B cell (primary cell): Measurements from ENCODE around the gene PRDM10. TPM values are rescaled to one million over a fixed set of nuclear protein-coding genes. Genes with fewer than 3 reads are reported as not detected.

Experiments
- ATAC-seq: fragments of 200-7000 bp; cut with Tn5 transposase; one replicate; pipeline ENCODE4 v1.10.0; 2021; ENCODE audit warnings: low read depth, mild to moderate bottlenecking, moderate number of reproducible peaks, moderate library complexity
- CTCF ChIA-PET: fragments of 350-600 bp; sonication (Branson Sonifier 250); formaldehyde crosslinking; loops from one replicate; lab custom pipeline; 2021; ENCODE audit warnings: antibody characterized with exemption, inconsistent platforms; lab: Charles Lee
- POLR2A ChIA-PET: fragments of 350-600 bp; sonication (Branson Sonifier 250); formaldehyde crosslinking; loops from one replicate; lab custom pipeline; 2021; ENCODE audit warnings: antibody characterized with exemption; lab: Charles Lee
- DNase-seq: peaks from one replicate; pipeline ENCODE4 v3.0.0; 2013
- H2AFZ ChIP-seq: 2 replicates; pipeline ENCODE4 v1.6.1; 2012; ENCODE audit warnings: mild to moderate bottlenecking, low read depth, low read length; ENCODE audit not compliant: insufficient read depth, poor library complexity, severe bottlenecking
- H3K27ac ChIP-seq, 2 donors: 1 replicate in 1 of 2; 2 replicates in 1 of 2; pipeline ENCODE4 v1.5.1; 2012 to 2013; ENCODE audit warnings: low read length in 2 of 2, mild to moderate bottlenecking in 2 of 2, moderate library complexity in 1 of 2
- H3K27me3 ChIP-seq, 4 experiments: fragments of 200-600 bp in 1 of 4; sonication (generic) in 1 of 4; replicated peaks in 1 of 4; 1 replicate in 2 of 4; 2 replicates in 2 of 4; pipeline versions ENCODE4 v1.6.1 to v1.7.0; 2013 to 2016; ENCODE audit warnings: low read length in 3 of 4, mild to moderate bottlenecking in 2 of 4, mixed read lengths in 1 of 4, moderate library complexity in 1 of 4; ENCODE audit not compliant: insufficient read depth in 4 of 4, control insufficient read depth in 3 of 4; ENCODE audit errors: control extremely low read depth in 1 of 4
- H3K36me3 ChIP-seq, 2 experiments: replicated peaks in 1 of 2; 1 replicate in 1 of 2; 2 replicates in 1 of 2; pipeline versions ENCODE4 v1.6.1 to v1.7.1; 2013; ENCODE audit warnings: low read length in 1 of 2; ENCODE audit not compliant: insufficient read depth in 2 of 2, control insufficient read depth in 1 of 2; ENCODE audit errors: control extremely low read depth in 1 of 2, extremely low read depth in 1 of 2
- H3K4me1 ChIP-seq, 2 donors: fragments of 200-600 bp in 1 of 2; sonication (generic) in 1 of 2; 1 replicate in 1 of 2; 2 replicates in 1 of 2; pipeline versions ENCODE4 v1.5.1 to v1.6.1; 2013 to 2017; ENCODE audit warnings: low read length in 2 of 2; ENCODE audit not compliant: control insufficient read depth in 2 of 2, insufficient read depth in 2 of 2
- H3K4me2 ChIP-seq: replicated peaks from 2 replicates; pipeline ENCODE3; 2012; ENCODE audit warnings: mild to moderate bottlenecking, low read depth, low read length; ENCODE audit not compliant: poor library complexity, severe bottlenecking
- H3K4me3 ChIP-seq, 5 experiments: fragments of 200-600 bp in 1 of 5; sonication (generic) in 1 of 5; 1 replicate in 3 of 5; 2 replicates in 2 of 5; pipeline versions ENCODE4 v1.5.1 to v1.7.0; 2011 to 2016; ENCODE audit warnings: low read length in 4 of 5, mild to moderate bottlenecking in 4 of 5, low read depth in 2 of 5, control low read depth in 1 of 5, moderate library complexity in 1 of 5; ENCODE audit not compliant: insufficient read depth in 1 of 5; ENCODE audit errors: control extremely low read depth in 1 of 5, extremely low read depth in 1 of 5
- H3K79me2 ChIP-seq: fragments of 200-600 bp; sonication (generic); one replicate; pipeline ENCODE4 v1.6.0; 2016; ENCODE audit warnings: low read length; ENCODE audit not compliant: control insufficient read depth, insufficient read depth
- H3K9ac ChIP-seq: fragments of 200-600 bp; sonication (generic); 2 replicates; pipeline ENCODE4 v1.6.1; 2017; ENCODE audit warnings: mild to moderate bottlenecking, low read length, moderate library complexity
- H3K9me3 ChIP-seq, 3 donors: one replicate each; pipeline versions ENCODE4 v1.6.1 to v1.7.1; 2013; ENCODE audit warnings: low read length in 2 of 3; ENCODE audit not compliant: control insufficient read depth in 2 of 3, insufficient read depth in 1 of 3; ENCODE audit errors: control extremely low read depth in 1 of 3
- H4K20me1 ChIP-seq: 2 replicates; pipeline ENCODE4 v1.6.0; 2012; ENCODE audit warnings: mild to moderate bottlenecking, low read length; ENCODE audit not compliant: insufficient read depth, control insufficient read depth, poor library complexity, severe bottlenecking
- H3K27ac Mint-ChIP-seq: one replicate; pipeline ENCODE4 v1.8.0; 2021; ENCODE audit warnings: mixed read lengths
- H3K27me3 Mint-ChIP-seq: one replicate; pipeline ENCODE4 v1.8.0; 2021; ENCODE audit warnings: mixed read lengths
- H3K4me1 Mint-ChIP-seq: one replicate; pipeline ENCODE4 v1.8.0; 2021; ENCODE audit warnings: mixed read lengths
- H3K4me3 Mint-ChIP-seq: one replicate; pipeline ENCODE4 v1.8.0; 2021; ENCODE audit warnings: mixed read lengths
- H3K9me3 Mint-ChIP-seq: one replicate; pipeline ENCODE4 v1.8.0; 2022; ENCODE audit warnings: mixed read lengths; ENCODE audit not compliant: insufficient read depth
- EZH2 ChIP-seq: IDR thresholded peaks from 2 replicates; pipeline ENCODE4 v1.6.1; 2012; ENCODE audit warnings: borderline replicate concordance, low read depth, mild to moderate bottlenecking, moderate library complexity, low read length; ENCODE audit not compliant: insufficient read depth, poor library complexity, severe bottlenecking
- WGBS: methylation state at CpG from one replicate; pipeline ENCODE4 v1.1.5; 2013; ENCODE audit warnings: missing lambda C conversion rate; ENCODE audit not compliant: insufficient coverage; 5-methylcytosine and 5-hydroxymethylcytosine counted together
- intact Hi-C: fragments of 100-400 bp; cut with micrococcal nuclease; formaldehyde crosslinking; loops from one replicate; pipeline ENCODE4 v1.10.0; 2022
- polyA plus RNA-seq: library from polyadenylated mRNA; depleted of rRNA; stranded (reverse); fragments of >200 nt; gene quantifications from 2 replicates; pipeline ENCODE4 v1.2.3, GENCODE V29; 2012
- total RNA-seq, 2 donors: library from RNA; stranded (reverse); fragments of 120-200 nt in 1 of 2; gene quantifications; 1 replicate in 1 of 2; 2 replicates in 1 of 2; pipeline versions ENCODE4 v1.2.3 to v1.2.4, GENCODE V29; 2013 to 2022
- TF ChIP-seq, protein P1 (sequence below): fragments of 200-600 bp; IDR thresholded peaks from one replicate; pipeline ENCODE4 v1.8.0; 2022; ENCODE audit warnings: antibody characterized with exemption, mild to moderate bottlenecking

The PRDM10 gene
- total and polyA plus RNA-seq, 2 donors (not counting 1 experiment from before 2014, with no cell fraction given): 4.5 to 17.5 TPM

- TF ChIP-seq, protein P1, sequence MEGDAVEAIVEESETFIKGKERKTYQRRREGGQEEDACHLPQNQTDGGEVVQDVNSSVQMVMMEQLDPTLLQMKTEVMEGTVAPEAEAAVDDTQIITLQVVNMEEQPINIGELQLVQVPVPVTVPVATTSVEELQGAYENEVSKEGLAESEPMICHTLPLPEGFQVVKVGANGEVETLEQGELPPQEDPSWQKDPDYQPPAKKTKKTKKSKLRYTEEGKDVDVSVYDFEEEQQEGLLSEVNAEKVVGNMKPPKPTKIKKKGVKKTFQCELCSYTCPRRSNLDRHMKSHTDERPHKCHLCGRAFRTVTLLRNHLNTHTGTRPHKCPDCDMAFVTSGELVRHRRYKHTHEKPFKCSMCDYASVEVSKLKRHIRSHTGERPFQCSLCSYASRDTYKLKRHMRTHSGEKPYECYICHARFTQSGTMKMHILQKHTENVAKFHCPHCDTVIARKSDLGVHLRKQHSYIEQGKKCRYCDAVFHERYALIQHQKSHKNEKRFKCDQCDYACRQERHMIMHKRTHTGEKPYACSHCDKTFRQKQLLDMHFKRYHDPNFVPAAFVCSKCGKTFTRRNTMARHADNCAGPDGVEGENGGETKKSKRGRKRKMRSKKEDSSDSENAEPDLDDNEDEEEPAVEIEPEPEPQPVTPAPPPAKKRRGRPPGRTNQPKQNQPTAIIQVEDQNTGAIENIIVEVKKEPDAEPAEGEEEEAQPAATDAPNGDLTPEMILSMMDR: no peak
- no peak for TF ChIP-seq EZH2
- intact Hi-C loops: no loop called here
- POLR2A ChIA-PET: no interaction called here
- H4K20me1 ChIP-seq: no peaks in the 10 kb centered on the region
- H3K4me1 Mint-ChIP-seq: peaks cover 18% of the 10 kb centered on the region
- H3K36me3 ChIP-seq: peaks cover 0 to 8% of the 10 kb centered on the region in 2 experiments
- DNase-seq: no peak
- no peaks in the 10 kb centered on the region for H3K9me3 ChIP-seq
- 25% methylated on average over 7 of the region's 17 CpGs for WGBS
- no peaks in the 10 kb centered on the region for H3K79me2 ChIP-seq
- no peak overlapping the region for H2AFZ ChIP-seq
- ATAC-seq: no peak
- H3K9me3 Mint-ChIP-seq: no peaks in the 10 kb centered on the region
- no peaks in the 10 kb centered on the region for H3K27me3 ChIP-seq
- H3K4me3 ChIP-seq: no peak overlapping the region
- no peak overlapping the region for H3K4me2 ChIP-seq
- H3K27ac ChIP-seq: no peak overlapping the region
- CTCF ChIA-PET: no interaction called here
- H3K27me3 Mint-ChIP-seq: no peaks in the 10 kb centered on the region
- H3K4me1 ChIP-seq: peaks cover 0 to 5% of the 10 kb centered on the region in 2 donors
- H3K4me3 Mint-ChIP-seq: no peak overlapping the region
- no peak overlapping the region for H3K9ac ChIP-seq
- no peak overlapping the region for H3K27ac Mint-ChIP-seq
These were observed 52.2 kb downstream of the PRDM10 start for GRCh38 chr11:129950101-129951091.

DNA sequence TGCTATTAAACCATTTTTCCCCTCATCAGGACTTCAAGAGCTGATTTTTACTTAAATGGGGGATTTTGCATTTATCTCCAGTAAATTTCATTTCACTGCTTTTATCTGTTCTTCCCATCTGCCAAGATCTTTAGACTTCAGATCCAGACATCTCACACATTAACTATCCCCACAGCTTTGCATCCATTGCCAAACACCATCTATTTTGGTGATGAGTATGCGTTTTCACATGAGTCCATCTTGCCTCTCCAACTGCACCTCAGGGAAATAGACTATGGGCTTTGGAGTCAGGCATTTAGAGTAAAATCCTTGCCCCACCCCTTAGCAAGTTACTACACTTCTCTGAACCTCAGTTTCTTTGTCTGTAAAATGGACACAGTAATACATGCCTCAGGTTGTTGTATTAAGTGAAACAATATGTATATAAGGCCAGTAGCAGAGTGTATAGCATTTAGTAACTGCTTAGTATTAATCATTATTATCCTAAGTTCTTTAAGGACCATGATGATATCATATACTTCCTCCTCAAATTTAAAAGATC is 53.6 kb downstream of the PRDM10 start:
- H3K79me2 ChIP-seq: no peaks in the 10 kb centered on the region
- intact Hi-C loops: no loop called here
- no peak overlapping the region for H3K27ac ChIP-seq
- Mint-ChIP-seq H3K27me3 (no peaks in the 10 kb centered on the region), H3K4me1 (peaks cover 18% of the 10 kb centered on the region), H3K4me3 (no peak overlapping the region), H3K27ac (no peak overlapping the region), H3K9me3 (no peaks in the 10 kb centered on the region)
- H4K20me1 ChIP-seq: no peaks in the 10 kb centered on the region
- TF ChIP-seq, protein P1: no peak
- TF ChIP-seq EZH2: no peak
- H3K4me2 ChIP-seq: no peak overlapping the region
- H3K36me3 ChIP-seq: peaks cover 0 to 12% of the 10 kb centered on the region in 2 experiments
- no peaks in the 10 kb centered on the region for H3K27me3 ChIP-seq
- ChIA-PET POLR2A (no interaction called here), CTCF (interaction anchor here (1.9 kb wide), 1 partner anchor 183 kb away, joined by 6 read pairs; no protein-coding TSS in a partner anchor)
- H3K9ac ChIP-seq: no peak overlapping the region
- WGBS: no CpG with 5 or more reads among the region's 1 CpG
- no peak overlapping the region for H3K4me3 ChIP-seq
- no peak overlapping the region for H2AFZ ChIP-seq
- H3K9me3 ChIP-seq: no peaks in the 10 kb centered on the region
- DNase-seq (no peak), ATAC-seq (no peak)
- H3K4me1 ChIP-seq: peaks cover 0 to 5% of the 10 kb centered on the region in 2 donors
